Stimulated activated CD8-positive, alpha-beta memory T cell treated with anti-CD3 and anti-CD28 coated beads, Interleukin-12 subunit alpha, Interleukin-12 subunit beta, amount 100 ng/mL, for 24 hours (primary cell): Measurements from ENCODE around the gene TMCC2.
"Not testable (repeated sequence)": the region's sequence is repeated elsewhere in the genome, so short reads cannot be mapped to it uniquely, and the experiment has no call there.

Source experiments
- DNase-seq: peaks from one replicate; pipeline ENCODE4 v3.0.0-alpha.2; 2020; ENCODE audit errors: extremely low read depth

Gene TMCC2

GRCh38 chr1:205214756-205215155 is 13.0 kb upstream of the TMCC2 start:
- no peak for DNase-seq

GRCh38 chr1:205216588-205216987 is 11.2 kb upstream of the TMCC2 start:
- no peak for DNase-seq

- DNase-seq = no peak
Observed at GRCh38 chr1:205217418-205217817, 10.3 kb upstream of the TMCC2 start.

GRCh38 chr1:205220421-205220820 is 7.3 kb upstream of the TMCC2 start:
- no peak for DNase-seq

- DNase-seq = no peak
Observed at GRCh38 chr1:205224736-205225135, 3.0 kb upstream of the TMCC2 start.

DNA sequence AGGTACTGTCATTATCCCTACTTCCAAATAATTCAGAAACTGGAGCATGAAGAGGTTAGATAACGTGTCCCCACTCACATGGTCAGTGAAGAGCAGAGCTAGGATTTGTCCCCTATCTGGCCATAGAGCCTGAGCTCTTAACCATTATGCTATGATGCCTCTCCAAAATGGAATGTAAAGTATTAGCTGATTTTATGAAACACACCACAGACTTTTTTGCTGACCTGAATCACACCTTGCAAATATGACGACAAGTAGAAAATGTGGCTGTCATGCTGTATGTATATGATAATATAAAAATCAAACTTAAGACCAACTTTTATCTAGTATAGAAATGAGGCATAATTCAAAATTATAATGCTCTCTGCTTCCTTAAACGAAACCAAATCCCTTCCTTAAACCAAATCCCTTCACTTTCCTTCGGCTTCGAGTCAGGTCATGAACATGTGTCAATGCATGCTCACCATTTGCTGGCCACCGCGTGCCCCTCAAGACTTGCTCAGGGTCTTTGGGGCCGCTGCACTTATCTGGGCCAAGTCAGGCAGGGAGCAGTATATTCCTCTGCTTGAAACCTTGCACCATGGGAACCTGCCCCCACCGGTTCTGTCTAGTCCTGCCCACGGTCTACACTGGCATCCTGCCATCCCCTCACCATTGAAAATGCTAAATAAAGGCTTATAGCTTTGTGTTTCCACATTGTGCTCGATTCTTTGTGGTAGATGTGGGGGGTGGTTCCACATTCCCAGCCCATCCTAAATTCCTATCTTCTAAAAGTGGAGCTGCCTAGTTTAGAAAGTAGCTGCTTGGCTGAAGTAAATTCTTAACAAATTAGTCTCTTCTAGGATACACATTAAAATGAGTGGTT is 1.6 kb upstream of the TMCC2 start:
- no peak for DNase-seq

DNA sequence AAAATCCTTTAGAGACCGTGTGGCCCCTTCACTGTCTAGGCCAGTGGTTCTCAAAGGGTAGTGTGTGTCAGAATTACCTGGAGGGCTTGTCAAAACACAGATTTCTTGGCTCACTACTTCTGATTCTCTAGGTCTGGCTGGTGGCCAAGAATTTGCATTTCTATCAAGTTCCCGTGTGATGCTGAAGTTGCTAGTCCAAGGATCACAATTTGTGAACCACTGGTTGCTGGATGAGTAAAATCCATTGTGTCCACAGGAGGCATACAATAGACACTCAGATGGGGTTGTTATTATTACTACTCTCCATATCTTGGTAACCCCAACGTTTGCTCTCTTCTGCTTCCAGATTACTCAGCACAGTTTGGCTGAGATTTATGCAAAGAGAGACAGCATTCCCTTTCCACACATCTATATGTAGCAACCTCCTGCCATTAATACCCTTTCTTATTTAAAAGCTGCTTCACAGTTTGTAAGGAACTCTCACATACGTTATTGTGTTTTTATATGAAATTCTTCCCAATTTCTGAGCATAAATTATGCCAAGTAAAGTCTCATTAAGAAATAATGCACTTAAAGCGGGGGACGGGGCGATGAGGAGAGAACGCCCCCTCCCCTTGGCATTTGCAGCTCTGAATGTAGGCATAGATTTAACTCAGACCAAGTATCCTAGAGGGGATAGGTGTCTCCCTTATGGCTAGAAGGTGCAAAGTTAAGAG is 720 bp upstream of the TMCC2 start:
- DNase-seq = no peak

- DNase-seq = no peak
Observed at GRCh38 chr1:205228093-205228521, 361 bp downstream of the TMCC2 start.

DNA sequence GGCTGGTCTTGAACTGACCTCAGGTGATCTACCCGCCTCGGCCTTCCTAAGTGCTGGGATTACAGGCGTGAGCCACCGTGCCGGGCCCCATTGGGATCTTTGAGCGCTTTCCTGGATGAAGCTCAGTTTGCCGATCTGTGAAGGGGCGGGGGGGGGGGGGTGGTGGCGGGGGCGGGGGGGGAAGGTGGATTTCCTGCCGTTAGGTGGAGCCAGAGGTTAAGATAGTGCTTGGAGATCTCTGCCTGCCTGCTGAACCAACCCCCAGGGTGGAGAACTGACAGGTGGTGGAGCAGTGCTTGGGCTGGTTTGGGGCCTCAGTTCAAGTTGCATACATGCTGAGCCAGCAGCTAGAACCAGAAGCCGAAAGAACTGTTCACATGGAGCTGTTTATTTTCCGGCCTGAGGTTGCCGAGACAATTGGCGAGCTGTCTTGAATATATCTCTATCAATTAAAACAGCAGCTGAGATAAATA is 1.7 kb downstream of the TMCC2 start:
- no peak for DNase-seq

DNA sequence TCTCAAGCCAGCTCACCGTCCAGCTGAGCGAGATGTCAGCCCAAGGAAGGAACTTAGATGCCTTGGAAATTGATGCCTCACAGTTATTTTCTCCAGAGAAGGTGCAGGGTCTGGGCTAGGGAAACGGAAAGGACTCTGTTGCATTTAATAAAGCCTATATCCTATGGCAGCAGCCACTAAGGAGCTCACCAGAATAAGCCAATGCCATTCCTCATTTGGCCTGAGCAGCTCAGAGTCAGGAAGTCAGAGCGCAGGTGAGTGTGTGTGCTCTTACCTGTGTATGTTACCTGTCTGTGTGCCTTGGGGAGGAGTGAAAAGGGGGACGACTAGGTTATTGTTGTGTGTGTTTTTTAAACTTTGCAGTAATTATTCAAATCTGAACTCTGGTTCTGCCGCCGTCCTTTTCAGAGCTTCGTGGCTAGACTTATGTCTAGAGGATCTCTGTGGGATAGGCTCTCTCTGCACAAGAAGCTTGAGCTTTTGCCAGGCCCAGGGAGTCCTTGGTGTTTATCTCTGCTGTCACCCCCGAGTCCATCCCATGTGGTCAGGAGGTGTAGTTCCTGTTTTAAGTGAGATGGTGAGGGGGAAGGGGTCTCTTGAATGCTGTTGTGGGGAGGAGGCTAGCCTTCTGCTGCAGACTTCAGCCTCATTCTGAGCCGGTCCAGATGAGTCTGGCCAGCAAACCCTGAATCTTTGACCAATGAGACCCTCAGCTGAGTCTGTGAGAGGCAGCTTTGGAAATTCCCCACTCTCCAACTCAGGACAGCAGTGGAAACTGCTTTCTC is 2.4 kb downstream of the TMCC2 start:
- no peak for DNase-seq

DNA sequence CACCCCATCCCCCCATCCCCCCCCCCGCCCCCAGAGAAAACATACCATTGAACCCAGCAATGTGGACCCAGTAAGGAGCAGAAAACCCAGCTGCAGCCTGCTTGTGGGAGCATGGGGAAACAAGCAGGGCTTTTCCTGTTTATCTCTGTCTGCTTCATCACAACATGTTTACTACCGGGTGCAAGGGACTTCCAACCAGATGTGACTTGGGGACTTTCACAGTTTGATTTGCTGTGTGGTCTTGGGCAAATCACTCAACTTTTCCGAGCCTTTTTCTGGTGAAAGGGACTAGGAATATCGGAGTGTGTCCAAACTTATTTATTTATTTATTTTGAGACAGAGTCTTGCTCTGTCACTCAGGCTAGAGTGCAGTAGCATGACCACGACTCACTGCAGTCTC is 3.2 kb downstream of the TMCC2 start:
- no peak for DNase-seq

DNA sequence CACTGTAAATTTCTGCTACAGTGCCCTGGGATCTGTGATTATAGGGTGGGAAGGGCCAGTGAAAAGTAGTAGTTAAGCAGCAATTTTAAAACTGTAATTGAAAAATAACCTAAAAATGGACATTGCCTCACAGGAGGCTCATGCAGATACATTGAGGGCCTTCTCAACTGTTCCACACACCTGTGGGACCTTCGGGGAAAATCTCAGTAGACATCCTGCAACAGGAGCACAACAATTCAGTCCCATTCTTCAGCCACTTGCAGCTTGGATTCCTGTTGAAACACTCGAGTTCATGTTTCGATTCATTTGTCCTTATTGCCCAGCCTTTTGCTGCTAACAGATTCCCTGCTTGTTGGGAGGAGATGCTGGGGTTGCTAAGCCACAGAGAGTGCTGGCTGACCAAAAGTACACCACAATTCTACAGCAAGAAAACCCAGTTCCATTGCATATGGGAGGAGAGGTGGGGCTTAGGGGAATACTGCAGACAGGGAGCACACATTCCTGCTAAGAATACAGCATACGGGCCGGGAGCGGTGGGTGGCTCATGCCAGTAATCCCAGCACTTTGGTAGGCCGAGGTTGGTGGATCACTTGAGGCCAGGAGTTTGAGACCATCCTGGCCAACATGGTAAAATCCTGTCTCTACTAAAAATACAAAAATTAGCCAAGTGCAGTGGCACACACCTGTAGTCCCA is 4.5 kb downstream of the TMCC2 start:
- DNase-seq = no peak

GRCh38 chr1:205232945-205233397 is 5.2 kb downstream of the TMCC2 start:
- DNase-seq = no peak

DNA sequence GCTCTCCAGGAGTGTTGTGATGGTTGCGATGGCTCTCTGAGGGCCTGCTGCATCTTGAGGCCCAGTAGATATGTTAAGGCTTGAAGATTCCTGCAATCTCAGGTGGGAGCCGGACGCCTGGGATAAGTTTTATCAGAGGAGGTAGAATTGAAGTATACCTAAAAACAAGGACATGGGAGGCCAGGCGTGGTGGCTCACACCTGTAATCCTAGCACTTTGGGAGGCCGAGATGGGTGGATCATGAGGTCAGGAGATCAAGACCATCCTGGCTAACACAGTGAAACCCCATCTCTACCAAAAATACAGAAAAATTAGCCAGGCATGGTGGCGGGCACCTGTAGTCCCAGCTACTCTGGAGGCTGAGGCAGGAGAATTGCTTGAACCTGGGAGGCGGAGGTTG is 6.2 kb downstream of the TMCC2 start:
- not testable (repeated sequence) for DNase-seq

DNA sequence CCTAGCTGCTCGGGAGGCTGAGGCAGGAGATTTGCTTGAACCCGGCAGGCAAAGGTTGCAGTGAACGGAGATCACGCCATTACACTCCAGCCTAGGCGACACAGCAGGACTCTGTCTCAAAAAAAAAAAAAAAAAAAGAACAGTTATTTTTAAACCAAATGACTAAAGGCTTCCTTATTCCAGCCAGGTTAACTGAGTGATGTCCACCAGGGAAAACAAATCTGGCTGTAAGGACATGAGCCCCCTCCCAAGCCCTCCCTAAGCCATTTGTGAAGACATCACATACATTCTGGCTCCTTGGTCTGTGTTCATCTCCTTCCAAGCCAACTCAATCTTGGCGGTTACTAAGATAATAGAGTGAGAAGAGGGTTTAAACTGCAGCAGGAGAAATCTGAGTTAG is 8.2 kb downstream of the TMCC2 start:
- no peak for DNase-seq

DNA sequence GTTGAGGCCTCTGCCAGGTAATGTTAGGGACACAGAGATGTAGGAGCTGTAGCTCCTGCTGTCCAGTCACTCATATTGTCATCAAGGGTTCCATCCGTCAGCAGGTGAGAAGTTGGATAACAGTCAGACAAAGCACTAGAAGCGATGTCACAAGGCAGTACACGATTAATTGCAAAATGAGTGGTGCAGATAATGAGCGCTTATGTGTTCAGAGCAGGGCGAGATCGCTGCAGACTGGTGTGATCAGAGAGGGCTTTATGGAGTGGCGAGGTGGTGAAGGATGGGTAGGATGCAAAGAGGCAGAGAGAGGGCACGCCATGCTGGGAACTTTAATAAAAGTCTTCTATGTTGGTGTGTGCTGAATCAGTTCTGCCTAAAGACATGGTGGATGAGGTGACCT is 8.8 kb downstream of the TMCC2 start:
- DNase-seq = no peak

GRCh38 chr1:205236951-205237475 is 9.3 kb downstream of the TMCC2 start:
- DNase-seq = no peak

DNA sequence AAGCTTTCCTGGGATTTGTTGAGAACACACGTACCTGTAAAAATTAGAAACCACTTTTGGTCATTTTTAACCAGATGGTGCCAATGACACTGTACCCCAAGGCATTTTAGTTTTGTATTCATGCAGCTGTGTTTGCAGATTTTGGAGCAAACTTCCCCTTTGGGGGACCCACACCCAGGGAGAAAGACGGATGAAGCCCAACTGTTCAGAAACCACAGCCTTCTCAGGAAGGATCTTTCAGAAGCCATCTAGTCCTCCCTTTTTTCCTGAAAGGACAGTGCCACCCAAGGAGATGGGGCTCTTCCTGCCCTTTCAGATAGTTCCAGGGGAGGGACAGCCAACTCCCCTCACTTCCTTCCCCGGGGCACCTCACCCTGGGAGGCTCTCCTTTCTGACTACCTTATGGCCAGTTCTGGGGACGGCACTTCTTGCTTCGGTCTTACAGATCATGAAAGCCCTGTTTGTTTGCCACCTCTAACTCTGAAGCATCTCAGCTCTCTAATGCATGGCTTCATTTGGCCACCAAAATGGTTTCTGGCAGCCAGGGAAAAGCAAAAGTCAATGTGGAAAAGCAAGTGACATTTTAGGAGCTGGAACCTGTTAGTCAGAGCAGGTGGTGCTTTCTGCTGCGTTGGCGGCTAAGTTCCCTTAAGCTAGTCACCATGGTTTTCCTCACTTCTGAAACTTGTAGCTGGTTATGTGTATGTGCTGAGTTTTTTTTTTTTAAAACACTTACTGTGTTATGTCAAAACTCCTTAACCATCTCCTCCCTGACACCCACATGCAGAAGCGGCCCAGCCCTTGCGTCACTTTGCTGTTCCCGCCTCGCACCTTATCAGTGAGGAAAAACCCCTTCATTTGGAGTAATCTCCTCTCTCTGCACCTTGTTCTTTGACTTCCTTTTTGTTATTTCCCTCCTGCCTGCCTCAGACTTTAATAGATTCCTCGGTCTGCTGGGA is 10.1 kb downstream of the TMCC2 start:
- DNase-seq = no peak

DNA sequence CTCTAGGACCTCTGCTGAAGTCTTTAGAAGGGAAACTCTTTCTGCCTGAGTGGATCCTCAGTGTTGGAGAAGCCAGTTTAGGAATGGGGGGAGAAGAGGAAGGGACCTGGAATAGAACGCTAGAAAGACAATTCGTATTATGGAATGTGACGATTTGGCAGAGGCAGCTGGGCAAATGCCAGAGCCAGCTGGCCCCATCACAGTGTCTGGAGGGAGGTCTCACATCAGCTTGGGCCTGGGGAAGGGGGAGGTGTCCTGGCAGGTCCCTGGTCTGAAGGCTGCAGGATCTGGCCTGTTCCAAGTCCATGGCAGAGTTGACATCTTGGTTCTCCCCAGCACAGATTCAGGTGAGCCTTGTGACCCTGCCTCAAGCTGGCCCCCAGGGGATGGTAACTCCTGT is 11.3 kb downstream of the TMCC2 start:
- no peak for DNase-seq

DNA sequence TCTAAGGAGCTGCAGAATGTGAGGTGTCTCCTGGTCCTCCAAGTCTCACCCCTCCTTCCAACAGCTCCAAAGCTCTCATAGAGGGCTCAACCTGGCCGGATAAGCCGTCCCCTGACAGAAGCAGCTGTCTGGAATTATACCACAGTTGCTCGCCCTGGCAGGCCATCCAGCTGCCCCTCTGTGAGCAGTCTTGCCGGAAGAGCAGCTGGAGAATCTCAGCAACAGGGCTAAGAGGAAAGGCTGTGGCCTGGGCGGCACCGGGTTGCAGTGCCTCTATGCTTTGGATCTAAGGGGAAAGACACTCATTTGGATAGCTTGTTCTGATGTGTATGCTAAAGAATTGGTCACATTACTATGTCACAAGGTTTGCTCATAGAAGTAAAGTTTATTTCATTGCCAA is 12.4 kb downstream of the TMCC2 start:
- no peak for DNase-seq
